Measurements from ENCODE around the gene NAA11. TPM values are rescaled to one million over a fixed set of nuclear protein-coding genes. Genes with fewer than 3 reads are reported as not detected.

NAA11 gene
- not detected for total RNA-seq

DNA sequence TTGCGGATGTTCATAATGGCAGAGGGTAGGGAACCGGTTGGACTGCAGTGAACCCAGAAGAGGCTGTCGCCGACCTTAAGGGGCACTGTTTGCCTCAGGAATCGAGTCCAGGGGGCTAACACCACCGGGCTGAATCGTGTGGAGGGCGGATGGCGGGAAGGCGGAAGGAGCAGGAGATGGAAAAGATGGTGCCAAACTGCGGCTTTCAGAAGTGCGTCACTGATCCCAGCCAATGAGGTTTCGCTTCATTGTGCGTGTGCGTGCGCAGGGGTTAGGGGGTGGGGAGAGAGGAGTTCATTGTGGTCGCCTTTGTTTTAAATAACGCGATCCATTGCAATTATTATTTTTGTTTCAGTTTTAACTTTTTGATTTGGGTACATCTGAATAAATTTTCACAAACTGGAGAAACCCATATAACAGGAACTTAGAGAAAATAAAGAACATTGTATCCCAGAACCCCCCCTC lies at the start of gene NAA11:
Gene NAA11, minus strand, starts transcription at position 198 of the 465 bp plus-strand sequence. Its CDS starts 184 bp downstream, at position 14.
- Histone ChIP-seq H3K36me3 (no peaks in the 10 kb centered on the region), H3K27ac (no peak within 1 kb of the TSS), H3K9me3 (no peaks in the 10 kb centered on the region), H3K27me3 (no peaks in the 10 kb centered on the region), H3K4me3 (no peak within 1 kb of the TSS), H3K4me1 (no peaks in the 10 kb centered on the region)
- WGBS, 2 donors: 90 to 91% methylated on average over 19 of the region's 19 CpGs
- DNase-seq (ENCODE audit: low spot score in 2 of 2): no peak
- TF ChIP-seq EP300 (IDR thresholded peaks at IDR 0.05) (no peak), POLR2A (IDR thresholded peaks at IDR 0.05) (no peak)
- TF ChIP-seq, protein P1, sequence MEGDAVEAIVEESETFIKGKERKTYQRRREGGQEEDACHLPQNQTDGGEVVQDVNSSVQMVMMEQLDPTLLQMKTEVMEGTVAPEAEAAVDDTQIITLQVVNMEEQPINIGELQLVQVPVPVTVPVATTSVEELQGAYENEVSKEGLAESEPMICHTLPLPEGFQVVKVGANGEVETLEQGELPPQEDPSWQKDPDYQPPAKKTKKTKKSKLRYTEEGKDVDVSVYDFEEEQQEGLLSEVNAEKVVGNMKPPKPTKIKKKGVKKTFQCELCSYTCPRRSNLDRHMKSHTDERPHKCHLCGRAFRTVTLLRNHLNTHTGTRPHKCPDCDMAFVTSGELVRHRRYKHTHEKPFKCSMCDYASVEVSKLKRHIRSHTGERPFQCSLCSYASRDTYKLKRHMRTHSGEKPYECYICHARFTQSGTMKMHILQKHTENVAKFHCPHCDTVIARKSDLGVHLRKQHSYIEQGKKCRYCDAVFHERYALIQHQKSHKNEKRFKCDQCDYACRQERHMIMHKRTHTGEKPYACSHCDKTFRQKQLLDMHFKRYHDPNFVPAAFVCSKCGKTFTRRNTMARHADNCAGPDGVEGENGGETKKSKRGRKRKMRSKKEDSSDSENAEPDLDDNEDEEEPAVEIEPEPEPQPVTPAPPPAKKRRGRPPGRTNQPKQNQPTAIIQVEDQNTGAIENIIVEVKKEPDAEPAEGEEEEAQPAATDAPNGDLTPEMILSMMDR (IDR thresholded peaks at IDR 0.05): no peak

DNA sequence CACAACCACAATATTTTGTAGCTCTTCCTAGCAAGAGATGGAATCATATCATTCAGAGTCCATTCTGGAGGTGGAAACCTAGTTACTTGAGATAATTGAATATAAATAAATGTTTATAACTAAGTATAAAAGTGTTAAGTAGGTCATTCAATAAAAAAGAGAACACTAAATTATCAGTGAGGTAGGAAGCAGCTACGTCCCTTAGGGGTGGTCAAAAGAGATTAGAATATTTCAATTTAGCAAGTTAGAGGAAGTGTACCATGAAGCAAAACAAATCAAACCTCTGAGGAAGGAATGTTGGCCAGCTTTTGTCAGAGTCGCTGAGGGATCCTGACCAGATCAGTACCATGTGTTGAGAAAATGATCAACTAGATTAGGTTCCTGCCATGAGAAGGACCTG lies 44.2 kb upstream of the NAA11 start:
- H3K4me1 ChIP-seq: no peaks in the 10 kb centered on the region
- no peak for DNase-seq (ENCODE audit: low spot score in 2 of 2)
- H3K27me3 ChIP-seq: no peaks in the 10 kb centered on the region
- H3K27ac ChIP-seq: no peak overlapping the region
- no peak overlapping the region for H3K4me3 ChIP-seq
- TF ChIP-seq, protein P1 (IDR thresholded peaks at IDR 0.05): no peak
- TF ChIP-seq EP300 (IDR thresholded peaks at IDR 0.05) (no peak), POLR2A (IDR thresholded peaks at IDR 0.05) (no peak)
- no peaks in the 10 kb centered on the region for H3K9me3 ChIP-seq
- 59 to 71% methylated on average over 2 of the region's 2 CpGs for WGBS, 2 donors
- no peaks in the 10 kb centered on the region for H3K36me3 ChIP-seq

DNA sequence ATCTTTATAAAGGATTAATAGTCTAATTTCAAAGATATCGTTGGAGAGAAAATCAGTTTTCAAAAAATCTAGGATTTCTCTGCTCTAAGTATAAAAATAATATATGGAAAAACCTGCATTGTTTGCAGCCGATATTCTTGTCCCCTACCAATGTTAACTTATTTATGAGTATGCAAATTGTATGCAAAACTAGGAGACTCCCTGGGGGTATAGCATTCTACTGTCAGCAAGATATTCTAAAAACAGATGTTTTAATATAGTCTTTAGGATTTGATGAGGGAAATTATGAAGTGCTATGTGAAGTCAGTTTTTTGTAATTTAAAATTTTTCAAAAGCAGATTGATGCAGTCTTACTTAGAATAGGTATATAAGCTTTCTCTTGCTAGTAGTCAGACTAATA lies 41.2 kb upstream of the NAA11 start:
- Histone ChIP-seq H3K27me3 (no peaks in the 10 kb centered on the region), H3K4me1 (no peaks in the 10 kb centered on the region), H3K36me3 (no peaks in the 10 kb centered on the region), H3K4me3 (no peak overlapping the region), H3K27ac (no peak overlapping the region), H3K9me3 (no peaks in the 10 kb centered on the region)
- no peak for DNase-seq (ENCODE audit: low spot score in 2 of 2)
- WGBS, 2 donors: 90% methylated on average over 2 of the region's 2 CpGs
- TF ChIP-seq POLR2A (IDR thresholded peaks at IDR 0.05) (no peak), EP300 (IDR thresholded peaks at IDR 0.05) (no peak)
- TF ChIP-seq, protein P1 (IDR thresholded peaks at IDR 0.05): no peak

DNA sequence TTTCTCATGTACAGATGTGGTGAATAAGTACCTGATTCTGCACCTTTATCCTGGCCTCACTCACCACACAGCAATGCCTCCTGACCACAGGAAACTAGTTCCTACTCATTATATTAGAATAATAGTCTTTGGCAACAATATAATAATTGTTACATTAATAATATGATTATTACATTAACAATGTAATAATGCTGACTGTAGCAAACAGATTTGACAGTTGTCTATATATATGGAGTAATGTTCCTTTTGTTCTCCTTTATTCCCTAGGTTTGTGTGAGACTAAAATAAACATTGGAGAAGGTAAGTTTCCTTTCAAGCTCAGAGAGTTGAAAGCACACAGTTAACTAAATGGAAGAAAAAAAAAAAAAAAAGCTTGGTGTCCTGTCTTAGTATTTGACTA lies 40.6 kb upstream of the NAA11 start:
- no peak for TF ChIP-seq EP300 (IDR thresholded peaks at IDR 0.05)
- TF ChIP-seq POLR2A (IDR thresholded peaks at IDR 0.05): no peak
- TF ChIP-seq, protein P1 (IDR thresholded peaks at IDR 0.05): no peak
- H3K27ac ChIP-seq: no peak overlapping the region
- no peak overlapping the region for H3K4me3 ChIP-seq
- DNase-seq (ENCODE audit: low spot score in 2 of 2): no peak
- no peaks in the 10 kb centered on the region for H3K4me1 ChIP-seq
- no peaks in the 10 kb centered on the region for H3K9me3 ChIP-seq
- no peaks in the 10 kb centered on the region for H3K27me3 ChIP-seq
- H3K36me3 ChIP-seq: no peaks in the 10 kb centered on the region

DNA sequence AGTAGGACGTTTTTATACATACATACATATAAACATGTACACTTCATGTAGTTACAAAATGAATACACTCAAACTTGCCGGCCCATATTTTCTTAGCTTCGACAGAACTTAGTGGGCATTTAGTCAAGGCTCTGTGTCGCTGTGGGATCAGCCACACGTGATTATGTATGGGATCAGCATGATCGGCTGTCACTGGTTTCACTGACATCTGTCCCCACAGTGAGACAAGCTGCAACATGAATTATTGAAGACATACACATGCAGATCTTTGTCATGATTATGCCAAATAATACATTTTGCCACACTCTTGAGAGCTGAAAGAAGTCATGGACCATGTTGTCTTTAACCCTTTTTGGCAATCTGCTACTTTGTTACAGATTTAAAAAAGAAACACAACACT lies 38.2 kb upstream of the NAA11 start:
- DNase-seq (ENCODE audit: low spot score in 2 of 2): no peak
- TF ChIP-seq, protein P1 (IDR thresholded peaks at IDR 0.05): no peak
- TF ChIP-seq EP300 (IDR thresholded peaks at IDR 0.05) (no peak), POLR2A (IDR thresholded peaks at IDR 0.05) (no peak)
- no peaks in the 10 kb centered on the region for H3K9me3 ChIP-seq
- H3K36me3 ChIP-seq: no peaks in the 10 kb centered on the region
- H3K4me3 ChIP-seq: no peak overlapping the region
- H3K4me1 ChIP-seq: peaks cover 0 to 5% (median 0%) of the 10 kb centered on the region in 4 donors
- no peak overlapping the region for H3K27ac ChIP-seq
- no peaks in the 10 kb centered on the region for H3K27me3 ChIP-seq
- 83 to 85% methylated on average over 6 of the region's 6 CpGs for WGBS, 2 donors
